Loucy (cell line): ENCODE results near the gene MAGEB6B.
"Not testable (repeated sequence)": the region's sequence is repeated elsewhere in the genome, so short reads cannot be mapped to it uniquely, and the experiment has no call there.

Experiments
- H2AFZ ChIP-seq: fragments of 200-600 bp; sonication (generic); 2 replicates; pipeline ENCODE4 v1.6.0; 2016; ENCODE audit warnings: antibody characterized with exemption, mild to moderate bottlenecking, low read length, moderate library complexity
- H3F3A ChIP-seq: fragments of 200-600 bp; 2 replicates; pipeline ENCODE4 v1.6.0; 2016; ENCODE audit warnings: antibody characterized with exemption, low read depth, mild to moderate bottlenecking
- H3K27me3 ChIP-seq: fragments of 200-600 bp; sonication (generic); 2 replicates; pipeline ENCODE4 v1.6.1; 2014; ENCODE audit warnings: low read length, mild to moderate bottlenecking; ENCODE audit not compliant: insufficient read depth, poor library complexity, severe bottlenecking
- H3K36me3 ChIP-seq: fragments of 200-600 bp; sonication (generic); 2 replicates; pipeline ENCODE4 v1.6.1; 2016; ENCODE audit warnings: low read length; ENCODE audit not compliant: insufficient read depth
- H3K4me1 ChIP-seq: fragments of 200-600 bp; sonication (generic); 2 replicates; pipeline ENCODE4 v1.5.1; 2014; ENCODE audit warnings: low read length, mild to moderate bottlenecking; ENCODE audit not compliant: insufficient read depth, poor library complexity, severe bottlenecking
- H3K4me2 ChIP-seq: fragments of 200-600 bp; sonication (generic); 2 replicates; pipeline ENCODE4 v1.6.0; 2014; ENCODE audit warnings: antibody characterized with exemption, low read length, low read depth, mild to moderate bottlenecking; ENCODE audit not compliant: poor library complexity, severe bottlenecking
- H3K4me3 ChIP-seq: fragments of 200-600 bp; sonication (generic); 2 replicates; pipeline ENCODE4 v1.5.1; 2014; ENCODE audit warnings: low read length, mild to moderate bottlenecking, mixed read lengths; ENCODE audit not compliant: poor library complexity, severe bottlenecking
- H3K79me2 ChIP-seq: fragments of 200-600 bp; sonication (generic); 2 replicates; pipeline ENCODE4 v1.6.1; 2014; ENCODE audit warnings: low read length; ENCODE audit not compliant: insufficient read depth
- H3K9ac ChIP-seq: fragments of 200-600 bp; sonication (generic); 2 replicates; pipeline ENCODE4 v1.6.0; 2014; ENCODE audit warnings: mild to moderate bottlenecking, low read depth, low read length, moderate library complexity; ENCODE audit not compliant: poor library complexity, severe bottlenecking
- H3K9me2 ChIP-seq: fragments of 200-600 bp; sonication (generic); replicated peaks from 2 replicates; pipeline ENCODE4 v1.6.1; 2016; ENCODE audit warnings: low read depth, low read length, mixed read lengths
- H3K9me3 ChIP-seq: fragments of 200-600 bp; sonication (generic); 2 replicates; pipeline ENCODE4 v1.6.1; 2014; ENCODE audit warnings: mild to moderate bottlenecking, antibody characterized with exemption, low read length, low read depth; ENCODE audit not compliant: insufficient read depth
- H4K20me1 ChIP-seq: fragments of 200-600 bp; sonication (generic); 2 replicates; pipeline ENCODE4 v1.6.0; 2014; ENCODE audit warnings: antibody characterized with exemption, low read length, mild to moderate bottlenecking; ENCODE audit not compliant: insufficient read depth, poor library complexity, severe bottlenecking
- CTCF ChIP-seq: fragments of 200-600 bp; sonication (generic); conservative IDR thresholded peaks from 2 replicates; pipeline ENCODE4 v1.5.1; 2014; ENCODE audit warnings: mild to moderate bottlenecking, antibody characterized with exemption, low read length
- EZH2phosphoT487 ChIP-seq: fragments of 200-600 bp; IDR thresholded peaks from 2 replicates; pipeline ENCODE4 v1.6.1; 2018; ENCODE audit warnings: antibody characterized with exemption, mild to moderate bottlenecking, moderate library complexity, borderline replicate concordance

The MAGEB6B gene

GRCh38 chrX:26192204-26192603 lies 31.8 kb downstream of the MAGEB6B start, which contains the start of gene MAGEB6:
Gene MAGEB6 (plus strand): TSS chrX:26192440. CDS start chrX:26193847, 1,407 bp downstream.
- no peaks in the 10 kb centered on the region for H3K79me2 ChIP-seq
- H3K4me3 ChIP-seq, result no peak within 1 kb of the TSS
- no peaks in the 10 kb centered on the region for H3K36me3 ChIP-seq
- no peaks in the 10 kb centered on the region for H3K9me3 ChIP-seq
- H4K20me1 ChIP-seq, result no peaks in the 10 kb centered on the region
- H3K4me1 ChIP-seq, result no peaks in the 10 kb centered on the region
- H3K9me2 ChIP-seq, result no peaks in the 10 kb centered on the region
- H3K27me3 ChIP-seq, result no peaks in the 10 kb centered on the region
- no peaks in the 10 kb centered on the region for H3F3A ChIP-seq
- H3K4me2 ChIP-seq, result no peak within 1 kb of the TSS
- TF ChIP-seq CTCF (no peak), EZH2phosphoT487 (no peak)
- H2AFZ ChIP-seq, result no peak within 1 kb of the TSS
- no peak within 1 kb of the TSS for H3K9ac ChIP-seq

GRCh38 chrX:26203561-26203960 lies 43.2 kb downstream of the MAGEB6B start:
- no peaks in the 10 kb centered on the region for H3K4me1 ChIP-seq
- H4K20me1 ChIP-seq, result no peaks in the 10 kb centered on the region
- TF ChIP-seq CTCF (no peak), EZH2phosphoT487 (no peak)
- no peaks in the 10 kb centered on the region for H3K79me2 ChIP-seq
- H3F3A ChIP-seq, result no peaks in the 10 kb centered on the region
- no peak overlapping the region for H3K4me3 ChIP-seq
- H2AFZ ChIP-seq, result no peak overlapping the region
- no peak overlapping the region for H3K4me2 ChIP-seq
- no peak overlapping the region for H3K9ac ChIP-seq
- no peaks in the 10 kb centered on the region for H3K9me3 ChIP-seq
- H3K27me3 ChIP-seq, result no peaks in the 10 kb centered on the region
- no peaks in the 10 kb centered on the region for H3K36me3 ChIP-seq
- H3K9me2 ChIP-seq, result no peaks in the 10 kb centered on the region

- not testable (repeated sequence) for H3K9ac ChIP-seq, H4K20me1 ChIP-seq, H3K4me1 ChIP-seq, H3K4me3 ChIP-seq, H3F3A ChIP-seq, H3K79me2 ChIP-seq, H3K36me3 ChIP-seq, H3K4me2 ChIP-seq, H3K9me3 ChIP-seq, H2AFZ ChIP-seq, H3K9me2 ChIP-seq, H3K27me3 ChIP-seq
These were observed 44.3 kb downstream of the MAGEB6B start for GRCh38 chrX:26204717-26205116.

- Histone ChIP-seq H3F3A (no peaks in the 10 kb centered on the region), H3K4me3 (no peak overlapping the region), H3K36me3 (no peaks in the 10 kb centered on the region), H2AFZ (no peak overlapping the region), H3K9ac (no peak overlapping the region), H4K20me1 (no peaks in the 10 kb centered on the region), H3K27me3 (no peaks in the 10 kb centered on the region), H3K4me2 (no peak overlapping the region), H3K79me2 (no peaks in the 10 kb centered on the region), H3K9me2 (no peaks in the 10 kb centered on the region), H3K4me1 (no peaks in the 10 kb centered on the region), H3K9me3 (no peaks in the 10 kb centered on the region)
- TF ChIP-seq CTCF (no peak), EZH2phosphoT487 (no peak)
These were observed 47.6 kb downstream of the MAGEB6B start for GRCh38 chrX:26208012-26208411.
